Stimulated activated naive B cell treated with anti-CD40 and anti-IgM and Interleukin-4, amounts not matched to agents 10 μg/mL and 1 μg/mL and 100 μg/mL, for 72 hours (primary cell): Measurements from ENCODE around the gene UBTFL1.

Experiments used
- ATAC-seq, 2 donors: fragments of 150-1000 bp; cut with Tn5 transposase; replicated peaks; 2 replicates each; pipeline ENCODE4 v1.10.0; 2021; ENCODE audit warnings: moderate library complexity in 1 of 2
- DNase-seq: peaks from one replicate; pipeline ENCODE4 v3.0.0; 2021
- H3K27ac Mint-ChIP-seq: one replicate; pipeline ENCODE4 v1.8.0; 2022; ENCODE audit warnings: mild to moderate bottlenecking, mixed read lengths
- H3K27me3 Mint-ChIP-seq, 2 donors: one replicate each; pipeline ENCODE4 v1.8.0; 2022; ENCODE audit warnings: mixed read lengths in 2 of 2
- H3K36me3 Mint-ChIP-seq, 2 donors: one replicate each; pipeline ENCODE4 v1.8.0; 2022; ENCODE audit warnings: mixed read lengths in 2 of 2, mild to moderate bottlenecking in 1 of 2
- H3K4me1 Mint-ChIP-seq, 2 donors: one replicate each; pipeline ENCODE4 v1.8.0; 2022; ENCODE audit warnings: mixed read lengths in 2 of 2, mild to moderate bottlenecking in 1 of 2
- H3K4me3 Mint-ChIP-seq, 2 donors: one replicate each; pipeline ENCODE4 v1.8.0; 2022; ENCODE audit warnings: mild to moderate bottlenecking in 2 of 2, mixed read lengths in 2 of 2, moderate library complexity in 1 of 2
- H3K9me3 Mint-ChIP-seq, 2 donors: one replicate each; pipeline ENCODE4 v1.8.0; 2022; ENCODE audit warnings: mixed read lengths in 2 of 2, mild to moderate bottlenecking in 1 of 2

The UBTFL1 gene

GRCh38 chr11:90135016-90135415 lies 49.3 kb downstream of the UBTFL1 start:
- no peaks in the 10 kb centered on the region for H3K9me3 Mint-ChIP-seq
- no peak for ATAC-seq
- no peak overlapping the region for H3K27ac Mint-ChIP-seq
- peak overlapping the region in 1 of 2 donors; percentile 60 for H3K4me3 Mint-ChIP-seq
- H3K4me1 Mint-ChIP-seq, result peaks cover 1 to 13% of the 10 kb centered on the region in 2 donors
- H3K27me3 Mint-ChIP-seq, result peaks cover 17 to 35% of the 10 kb centered on the region in 2 donors
- H3K36me3 Mint-ChIP-seq, result no peaks in the 10 kb centered on the region
- no peak for DNase-seq
